ENCODE data around the gene CEP192. TPM values are rescaled to one million over a fixed set of nuclear protein-coding genes. Genes with fewer than 3 reads are reported as not detected.

CEP192 gene
- total and polyA plus RNA-seq, 2 of the 4 experiments (the other 2 are of a cell fraction) = 17.2 to 29.0 TPM

DNA sequence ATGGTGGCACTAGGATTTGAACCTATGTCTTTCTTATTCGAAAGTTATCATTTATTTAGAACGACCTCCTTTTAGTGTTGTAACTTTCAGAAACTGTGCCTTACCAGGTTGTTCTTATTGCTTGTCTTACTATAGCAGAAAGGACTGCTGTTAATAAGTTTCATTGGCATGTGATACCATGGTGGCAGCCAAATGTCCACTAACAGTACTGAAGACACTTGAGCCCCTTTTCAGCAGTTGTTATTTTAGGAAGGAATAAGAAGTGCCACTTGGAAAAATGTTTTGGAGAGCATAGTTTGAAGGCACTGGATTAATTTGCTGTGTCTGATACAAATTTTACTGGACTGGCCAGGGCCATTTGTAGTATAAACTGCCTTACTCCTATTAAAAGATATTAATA lies 37.7 kb downstream of the CEP192 start:
- Histone ChIP-seq H2BK20ac (ENCODE audit: low read depth, low read length) (no peak overlapping the region), H3K27me3 (ENCODE audit: control insufficient read depth, insufficient read depth, low read length) (no peaks in the 10 kb centered on the region), H2AFZ (replicated peaks; ENCODE audit: low read length, poor library complexity) (no peak overlapping the region), H3K4me2 (ENCODE audit: low read depth, low read length) (no peak overlapping the region), H2AK9ac (replicated peaks; ENCODE audit: low read depth, low read length, poor library complexity) (no peak overlapping the region), H3K4ac (ENCODE audit: low read depth, low read length) (no peak overlapping the region), H3K9me1 (ENCODE audit: insufficient read depth, low read length) (peaks cover 6% of the 10 kb centered on the region), H3K18ac (ENCODE audit: low read depth, low read length) (no peak overlapping the region), H3K4me3 (ENCODE audit: insufficient read depth, low read depth, low read length) (no peak overlapping the region), H4K5ac (ENCODE audit: low read depth, low read length) (no peak overlapping the region), H3K27ac (ENCODE audit: insufficient read depth, low read length) (no peak overlapping the region), H3K9me3 (ENCODE audit: control insufficient read depth, insufficient read depth, low read length) (no peaks in the 10 kb centered on the region), H3K14ac (replicated peaks; ENCODE audit: low read depth, low read length) (no peak overlapping the region), H3K79me1 (ENCODE audit: low read depth in 1 of 2, low read length in 2 of 2) (peaks cover 31 to 36% of the 10 kb centered on the region in 2 experiments; a peak in 3 of 4 replicates), H4K8ac (ENCODE audit: low read depth in 2 of 2, low read length in 2 of 2) (no peak overlapping the region), H4K91ac (ENCODE audit: insufficient read depth, low read depth, low read length) (no peak overlapping the region), H3K4me1 (ENCODE audit: control insufficient read depth, insufficient read depth, low read length) (peaks cover 2% of the 10 kb centered on the region; the same call in 1 of the 2 replicates), H3K56ac (ENCODE audit: extremely low read depth, insufficient read depth, low read length) (no peak overlapping the region), H3K23ac (ENCODE audit: low read depth, low read length) (no peak overlapping the region), H2BK15ac (ENCODE audit: low read depth, low read length) (no peak overlapping the region), H3K36me3 (ENCODE audit: control insufficient read depth, insufficient read depth, low read length) (peaks cover 10% of the 10 kb centered on the region), H2BK5ac (ENCODE audit: low read depth, low read length, poor library complexity, severe bottlenecking) (no peak overlapping the region), H2BK120ac (ENCODE audit: low read depth, low read length) (no peak overlapping the region), H3K9ac (ENCODE audit: low read depth, low read length) (no peak overlapping the region), H4K20me1 (ENCODE audit: insufficient read depth, low read length) (no peaks in the 10 kb centered on the region), H2AK5ac (ENCODE audit: low read depth, low read length) (no peak overlapping the region)
- TF ChIP-seq, protein P1, sequence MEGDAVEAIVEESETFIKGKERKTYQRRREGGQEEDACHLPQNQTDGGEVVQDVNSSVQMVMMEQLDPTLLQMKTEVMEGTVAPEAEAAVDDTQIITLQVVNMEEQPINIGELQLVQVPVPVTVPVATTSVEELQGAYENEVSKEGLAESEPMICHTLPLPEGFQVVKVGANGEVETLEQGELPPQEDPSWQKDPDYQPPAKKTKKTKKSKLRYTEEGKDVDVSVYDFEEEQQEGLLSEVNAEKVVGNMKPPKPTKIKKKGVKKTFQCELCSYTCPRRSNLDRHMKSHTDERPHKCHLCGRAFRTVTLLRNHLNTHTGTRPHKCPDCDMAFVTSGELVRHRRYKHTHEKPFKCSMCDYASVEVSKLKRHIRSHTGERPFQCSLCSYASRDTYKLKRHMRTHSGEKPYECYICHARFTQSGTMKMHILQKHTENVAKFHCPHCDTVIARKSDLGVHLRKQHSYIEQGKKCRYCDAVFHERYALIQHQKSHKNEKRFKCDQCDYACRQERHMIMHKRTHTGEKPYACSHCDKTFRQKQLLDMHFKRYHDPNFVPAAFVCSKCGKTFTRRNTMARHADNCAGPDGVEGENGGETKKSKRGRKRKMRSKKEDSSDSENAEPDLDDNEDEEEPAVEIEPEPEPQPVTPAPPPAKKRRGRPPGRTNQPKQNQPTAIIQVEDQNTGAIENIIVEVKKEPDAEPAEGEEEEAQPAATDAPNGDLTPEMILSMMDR (conservative IDR thresholded peaks at IDR 0.05; ENCODE audit: low read depth, low read length) = no peak
- no peak for TF ChIP-seq CEBPB (IDR thresholded peaks at IDR 0.05; ENCODE audit: low read depth, low read length)
- TF ChIP-seq, protein P2, sequence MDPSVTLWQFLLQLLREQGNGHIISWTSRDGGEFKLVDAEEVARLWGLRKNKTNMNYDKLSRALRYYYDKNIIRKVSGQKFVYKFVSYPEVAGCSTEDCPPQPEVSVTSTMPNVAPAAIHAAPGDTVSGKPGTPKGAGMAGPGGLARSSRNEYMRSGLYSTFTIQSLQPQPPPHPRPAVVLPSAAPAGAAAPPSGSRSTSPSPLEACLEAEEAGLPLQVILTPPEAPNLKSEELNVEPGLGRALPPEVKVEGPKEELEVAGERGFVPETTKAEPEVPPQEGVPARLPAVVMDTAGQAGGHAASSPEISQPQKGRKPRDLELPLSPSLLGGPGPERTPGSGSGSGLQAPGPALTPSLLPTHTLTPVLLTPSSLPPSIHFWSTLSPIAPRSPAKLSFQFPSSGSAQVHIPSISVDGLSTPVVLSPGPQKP (IDR thresholded peaks at IDR 0.05; ENCODE audit: borderline replicate concordance, low read depth, low read length) = no peak
- no peak for TF ChIP-seq BHLHE40 (IDR thresholded peaks at IDR 0.05; ENCODE audit: low read depth, low read length)
- no peak for TF ChIP-seq MAZ (IDR thresholded peaks at IDR 0.05; ENCODE audit: borderline replicate concordance, low read depth, low read length)
- no peak for TF ChIP-seq MXI1 (IDR thresholded peaks at IDR 0.05; ENCODE audit: borderline replicate concordance, low read depth, low read length)
- TF ChIP-seq CHD1 (IDR thresholded peaks at IDR 0.05; ENCODE audit: low read depth, low read length) = no peak
- TF ChIP-seq MAFK (IDR thresholded peaks at IDR 0.05; ENCODE audit: low read depth, low read length) = no peak
- no peak for TF ChIP-seq SMC3 (IDR thresholded peaks at IDR 0.05; ENCODE audit: low read depth, low read length)
- TF ChIP-seq POLR2A (IDR thresholded peaks at IDR 0.05; ENCODE audit: low read depth, low read length) = no peak
- no peak for TF ChIP-seq RFX5 (IDR thresholded peaks at IDR 0.05; ENCODE audit: low read depth, low read length)
- TF ChIP-seq, protein P3, sequence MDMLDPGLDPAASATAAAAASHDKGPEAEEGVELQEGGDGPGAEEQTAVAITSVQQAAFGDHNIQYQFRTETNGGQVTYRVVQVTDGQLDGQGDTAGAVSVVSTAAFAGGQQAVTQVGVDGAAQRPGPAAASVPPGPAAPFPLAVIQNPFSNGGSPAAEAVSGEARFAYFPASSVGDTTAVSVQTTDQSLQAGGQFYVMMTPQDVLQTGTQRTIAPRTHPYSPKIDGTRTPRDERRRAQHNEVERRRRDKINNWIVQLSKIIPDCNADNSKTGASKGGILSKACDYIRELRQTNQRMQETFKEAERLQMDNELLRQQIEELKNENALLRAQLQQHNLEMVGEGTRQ (IDR thresholded peaks at IDR 0.05; ENCODE audit: low read depth, low read length) = no peak
- TF ChIP-seq RAD21 (IDR thresholded peaks at IDR 0.05; ENCODE audit: low read length) = no peak
- no TSS peak for BruUV-seq (replicated peaks)
- no CpG with 5 or more reads among the region's 2 CpGs for WGBS, 2 experiments (ENCODE audit: extremely low coverage in 2 of 2, insufficient read length in 1 of 2)
- DNase-seq (no peak), ATAC-seq (ENCODE audit: low read depth) (no peak)
- intact Hi-C loops (cut with micrococcal nuclease) (no loop called here), in situ Hi-C loops (cut with MboI; ENCODE audit: low sequenced_read_pairs) (no loop called here), dilution Hi-C loops (cut with HindIII; ENCODE audit: low sequenced_read_pairs, unreplicated experiment) (no loop called here)
- CTCF ChIA-PET = no interaction called here
- POLR2A ChIA-PET (ENCODE audit: unreplicated experiment) = no interaction called here

Measured in IMR-90 (cell line).